ENCODE results near the gene CAMTA1.
A peak's percentile ranks its signal among the peaks of the same experiment; 100 is the strongest.
"Not testable (repeated sequence)": the region's sequence is repeated elsewhere in the genome, so short reads cannot be mapped to it uniquely, and the experiment has no call there.

CAMTA1 gene

GRCh38 chr1:6815726-6816125, 30.5 kb downstream of the CAMTA1 start:
- peak; percentile 52 to 69 for DNase-seq

- DNase-seq, result no peak
Observed at GRCh38 chr1:6819246-6820040, 34.2 kb downstream of the CAMTA1 start.

- DNase-seq, result no peak
Observed at GRCh38 chr1:6820899-6821298, 35.6 kb downstream of the CAMTA1 start.

- DNase-seq, result no peak
Observed at GRCh38 chr1:6822530-6823359, 37.5 kb downstream of the CAMTA1 start.

- DNase-seq, result no peak
Observed at GRCh38 chr1:6823793-6824192, 38.5 kb downstream of the CAMTA1 start.

- DNase-seq, result no peak
Observed at GRCh38 chr1:6824665-6825368, 39.6 kb downstream of the CAMTA1 start.

GRCh38 chr1:6825828-6826227, 40.6 kb downstream of the CAMTA1 start:
- DNase-seq, result no peak

GRCh38 chr1:6827079-6827478, 41.8 kb downstream of the CAMTA1 start:
- no peak for DNase-seq

- DNase-seq, result no peak
Observed at GRCh38 chr1:6827630-6828165, 42.4 kb downstream of the CAMTA1 start.

- no peak for DNase-seq
Observed at GRCh38 chr1:6831366-6831765, 46.1 kb downstream of the CAMTA1 start.

- not testable (repeated sequence) for DNase-seq
Observed at GRCh38 chr1:6832006-6832405, 46.8 kb downstream of the CAMTA1 start.

GRCh38 chr1:6832531-6833188, 47.4 kb downstream of the CAMTA1 start:
- DNase-seq, result no peak

GRCh38 chr1:6833804-6834203, 48.5 kb downstream of the CAMTA1 start:
- DNase-seq, result no peak

GRCh38 chr1:6834366-6834765, 49.1 kb downstream of the CAMTA1 start:
- DNase-seq, result no peak

- peak in 1 of 2 donors; percentile 42 for DNase-seq
Observed at GRCh38 chr1:6835139-6835538, 49.9 kb downstream of the CAMTA1 start.

GRCh38 chr1:6842301-6842700, 57.0 kb downstream of the CAMTA1 start:
- no peak for DNase-seq

- not testable (repeated sequence) for DNase-seq
Observed at GRCh38 chr1:6845786-6846185, 60.5 kb downstream of the CAMTA1 start.

GRCh38 chr1:6848816-6849215, 63.6 kb downstream of the CAMTA1 start:
- DNase-seq, result no peak

GRCh38 chr1:6850537-6850936, 65.3 kb downstream of the CAMTA1 start:
- no peak for DNase-seq

GRCh38 chr1:6852136-6852890, 67.1 kb downstream of the CAMTA1 start:
- no peak for DNase-seq

GRCh38 chr1:6854166-6854565, 68.9 kb downstream of the CAMTA1 start:
- DNase-seq, result no peak

GRCh38 chr1:6857831-6858230, 72.6 kb downstream of the CAMTA1 start:
- DNase-seq, result no peak
